ENCODE data around the gene USP7. TPM values are rescaled to one million over a fixed set of nuclear protein-coding genes. Genes with fewer than 3 reads are reported as not detected.

Gene USP7
- polyA plus RNA-seq, 1 of the 3 experiments (the other 2 are of a cell fraction), result 8.6 TPM

DNA sequence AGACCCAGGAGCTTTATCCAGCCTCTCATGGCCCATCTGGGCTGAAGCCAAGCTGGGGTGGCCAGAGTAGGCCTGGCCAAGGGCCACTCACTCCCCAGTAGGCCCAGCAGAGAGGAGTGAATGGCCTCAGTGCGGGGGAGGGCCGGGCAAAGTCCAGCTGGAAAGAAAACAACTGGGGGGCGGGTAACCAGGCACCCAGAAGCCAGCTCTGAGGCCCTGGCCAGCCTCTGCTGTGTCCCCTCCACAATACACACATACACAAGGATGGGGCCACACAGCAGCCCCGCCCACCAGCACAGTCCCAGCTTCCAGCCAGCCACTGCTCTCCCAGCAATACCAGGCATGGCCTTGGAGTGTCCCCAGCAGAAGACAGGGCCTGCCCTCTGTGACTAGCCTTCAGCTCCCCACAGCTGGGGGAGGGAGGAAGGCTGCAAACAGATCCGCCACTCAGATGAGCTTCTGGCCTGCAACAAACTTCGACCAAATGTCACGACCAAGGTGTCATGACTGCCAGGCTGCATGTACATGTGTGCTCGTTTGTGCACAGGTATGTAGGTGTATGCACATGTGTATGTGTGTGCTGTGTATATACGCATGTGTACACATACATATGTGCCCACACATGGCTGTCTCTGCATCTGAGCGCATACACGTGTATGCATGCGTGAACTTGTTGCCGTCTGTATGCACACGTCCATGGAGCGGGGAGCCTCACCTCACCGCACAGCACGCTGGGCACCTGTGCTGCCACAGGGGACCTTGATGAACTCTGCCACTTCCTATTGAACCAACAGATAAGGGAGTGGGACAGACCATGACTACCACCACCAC lies 99.9 kb downstream of the USP7 start:
- Histone ChIP-seq H3K4me2 (no peak overlapping the region), H3K36me3 (replicated peaks in 1 of 2; ENCODE audit: control insufficient read depth in 1 of 2, insufficient read depth in 2 of 2, low read length in 1 of 2) (peaks cover 0 to 1% of the 10 kb centered on the region in 2 experiments), H2AFZ (ENCODE audit: low read depth) (no peak overlapping the region), H3K4me1 (ENCODE audit: control insufficient read depth in 1 of 2, insufficient read depth in 2 of 2, low read depth in 1 of 2, low read length in 1 of 2) (peaks cover 25 to 33% of the 10 kb centered on the region in 2 experiments; a peak in 2 of 4 replicates), H3K9ac (no peak overlapping the region), H4K20me1 (ENCODE audit: insufficient read depth) (peaks cover 65% of the 10 kb centered on the region), H3K79me2 (ENCODE audit: insufficient read depth) (peaks cover 91% of the 10 kb centered on the region), H3K27ac (ENCODE audit: low read depth in 2 of 2, low read length in 1 of 2) (peak overlapping the region in 1 of 2 experiments; percentile 24; a peak in 1 of 4 replicates), H3K9me2 (no peaks in the 10 kb centered on the region), H3K27me3 (ENCODE audit: insufficient read depth) (no peaks in the 10 kb centered on the region), H3K9me3 (no peaks in the 10 kb centered on the region), H3K4me3 (ENCODE audit: low read depth in 2 of 2, low read length in 1 of 2) (no peak overlapping the region), H3F3A (replicated peaks; ENCODE audit: insufficient read depth) (no peaks in the 10 kb centered on the region)
- no peak for TF ChIP-seq CHD2 (IDR thresholded peaks at IDR 0.05; ENCODE audit: low read length, partially characterized antibody)
- no peak for TF ChIP-seq FOSL2 (IDR thresholded peaks at IDR 0.05; ENCODE audit: borderline replicate concordance, low read depth)
- TF ChIP-seq SIN3A (IDR thresholded peaks at IDR 0.05; ENCODE audit: borderline replicate concordance, low read depth, low read length), result no peak
- no peak for TF ChIP-seq NRF1 (IDR thresholded peaks at IDR 0.05; ENCODE audit: low read depth, low read length)
- no peak for TF ChIP-seq NFIC (IDR thresholded peaks at IDR 0.05; ENCODE audit: borderline replicate concordance)
- no peak for TF ChIP-seq EP300 (IDR thresholded peaks at IDR 0.05; ENCODE audit: borderline replicate concordance in 1 of 2, low read depth in 1 of 2, low read length in 1 of 2)
- TF ChIP-seq ZBTB33 (IDR thresholded peaks at IDR 0.05; ENCODE audit: borderline replicate concordance, low read depth), result no peak
- TF ChIP-seq POLR2AphosphoS5 (IDR thresholded peaks at IDR 0.05; ENCODE audit: low read depth, low read length), result no peak; the same call in 1 of the 2 replicates
- TF ChIP-seq MEF2A (IDR thresholded peaks at IDR 0.05; ENCODE audit: borderline replicate concordance, low read depth), result no peak
- TF ChIP-seq RAD21 (IDR thresholded peaks at IDR 0.05; ENCODE audit: low read length), result no peak
- TF ChIP-seq TCF12 (IDR thresholded peaks at IDR 0.05), result no peak
- no peak for TF ChIP-seq FOXJ3 (CRISPR knock-in tag; IDR thresholded peaks at IDR 0.05)
- TF ChIP-seq YY1 (IDR thresholded peaks at IDR 0.05; ENCODE audit: low read depth), result no peak
- TF ChIP-seq REST (IDR thresholded peaks at IDR 0.05; ENCODE audit: low read depth, low read length), result no peak
- no peak for TF ChIP-seq TAF1 (IDR thresholded peaks at IDR 0.05; ENCODE audit: borderline replicate concordance, low read depth, low read length)
- TF ChIP-seq, protein P1, sequence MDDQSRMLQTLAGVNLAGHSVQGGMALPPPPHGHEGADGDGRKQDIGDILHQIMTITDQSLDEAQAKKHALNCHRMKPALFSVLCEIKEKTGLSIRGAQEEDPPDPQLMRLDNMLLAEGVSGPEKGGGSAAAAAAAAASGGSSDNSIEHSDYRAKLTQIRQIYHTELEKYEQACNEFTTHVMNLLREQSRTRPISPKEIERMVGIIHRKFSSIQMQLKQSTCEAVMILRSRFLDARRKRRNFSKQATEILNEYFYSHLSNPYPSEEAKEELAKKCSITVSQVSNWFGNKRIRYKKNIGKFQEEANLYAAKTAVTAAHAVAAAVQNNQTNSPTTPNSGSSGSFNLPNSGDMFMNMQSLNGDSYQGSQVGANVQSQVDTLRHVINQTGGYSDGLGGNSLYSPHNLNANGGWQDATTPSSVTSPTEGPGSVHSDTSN (IDR thresholded peaks at IDR 0.05), result no peak
- TF ChIP-seq SMC3 (IDR thresholded peaks at IDR 0.05; ENCODE audit: low read depth, low read length), result no peak; the same call in 1 of the 2 replicates
- TF ChIP-seq JUND (IDR thresholded peaks at IDR 0.05), result no peak
- no peak for TF ChIP-seq CTCF (IDR thresholded peaks at IDR 0.05)
- POLR2A ChIA-PET, result no interaction called here
- CTCF ChIA-PET, result interaction anchor here (0.7 to 2.2 kb wide), 7 partner anchors 11 to 203 kb away, joined by 3 to 7 read pairs (median 3); no protein-coding TSS in a partner anchor
- DNase-seq, result no peak
- WGBS (ENCODE audit: low lambda C conversion rate), result 81% methylated on average over 10 of the region's 17 CpGs
